GM21447 (cell line): ENCODE data around the gene SPCS3.
"Not testable (repeated sequence)": the region's sequence is repeated elsewhere in the genome, so short reads cannot be mapped to it uniquely, and the experiment has no call there.

ENCODE experiments used
- ATAC-seq: cut with Tn5 transposase; IDR thresholded peaks from one replicate; pipeline ENCODE4 v1.9.1; 2021; ENCODE audit not compliant: unreplicated experiment

Gene SPCS3

DNA sequence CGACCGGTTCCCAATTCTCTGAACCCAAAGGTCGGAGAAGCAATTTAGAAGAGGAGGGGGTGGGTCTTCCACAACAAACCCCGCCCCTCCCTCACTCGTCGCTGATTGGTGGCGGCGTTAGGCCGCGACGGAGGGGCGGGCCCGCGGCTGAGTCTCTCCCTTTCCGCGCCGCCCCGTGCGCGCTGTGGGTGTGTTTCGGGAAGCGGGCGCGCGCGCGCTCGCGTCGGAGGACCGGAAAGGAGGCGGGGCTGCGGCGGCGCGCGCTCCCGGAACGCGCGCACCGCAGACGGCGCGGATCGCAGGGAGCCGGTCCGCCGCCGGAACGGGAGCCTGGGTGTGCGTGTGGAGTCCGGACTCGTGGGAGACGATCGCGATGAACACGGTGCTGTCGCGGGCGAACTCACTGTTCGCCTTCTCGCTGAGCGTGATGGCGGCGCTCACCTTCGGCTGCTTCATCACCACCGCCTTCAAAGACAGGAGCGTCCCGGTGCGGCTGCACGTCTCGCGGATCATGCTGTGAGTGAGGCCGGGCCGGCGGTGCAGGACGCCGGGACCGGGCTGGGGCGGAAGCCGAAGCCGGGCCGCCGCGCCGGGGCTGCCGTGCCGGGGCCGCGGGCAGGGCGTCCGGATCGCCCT is at the start of gene SPCS3:
SPCS3 (plus strand) TSS at position 263 of the 636 bp plus-strand sequence; CDS start at position 374, 111 bp downstream.
- peak; percentile 85 for ATAC-seq

DNA sequence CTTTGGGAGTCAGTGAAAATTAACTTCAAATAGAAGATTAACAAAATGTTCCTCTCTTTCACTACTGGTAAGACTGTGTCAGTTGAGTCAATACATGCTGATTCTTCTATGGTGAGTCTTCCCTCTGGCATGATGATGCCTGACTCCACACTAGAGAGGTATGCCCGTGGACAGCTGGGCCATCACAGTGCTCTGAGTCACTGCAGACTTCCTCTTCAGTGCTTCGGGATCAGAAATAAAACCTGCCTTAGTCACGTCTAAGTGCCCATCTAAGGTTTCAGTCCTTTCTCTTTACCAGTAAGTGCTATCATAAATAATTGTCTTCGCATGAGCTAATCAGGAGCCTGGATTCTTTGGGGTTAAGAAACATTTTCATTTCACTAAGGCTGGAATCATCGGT is 49.1 kb upstream of the SPCS3 start:
- peak; percentile 61 for ATAC-seq

DNA sequence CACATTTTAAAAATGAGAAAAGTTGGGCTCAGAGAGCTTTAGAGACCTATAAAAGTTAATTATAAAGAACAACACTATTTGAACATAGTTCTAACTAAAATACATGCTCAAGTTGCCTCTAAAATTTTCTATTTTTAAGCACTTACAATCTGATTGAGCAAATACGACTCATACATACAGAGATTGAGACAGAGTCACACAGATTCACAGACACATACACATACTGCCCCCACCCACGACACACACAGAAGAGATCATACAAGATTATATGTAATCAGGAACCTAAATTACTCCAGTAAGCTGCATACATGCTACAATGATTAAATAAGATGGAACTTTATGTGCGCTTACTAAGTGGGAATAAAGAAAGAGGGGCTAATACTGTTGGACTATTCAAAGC is 48.0 kb upstream of the SPCS3 start:
- no peak for ATAC-seq

DNA sequence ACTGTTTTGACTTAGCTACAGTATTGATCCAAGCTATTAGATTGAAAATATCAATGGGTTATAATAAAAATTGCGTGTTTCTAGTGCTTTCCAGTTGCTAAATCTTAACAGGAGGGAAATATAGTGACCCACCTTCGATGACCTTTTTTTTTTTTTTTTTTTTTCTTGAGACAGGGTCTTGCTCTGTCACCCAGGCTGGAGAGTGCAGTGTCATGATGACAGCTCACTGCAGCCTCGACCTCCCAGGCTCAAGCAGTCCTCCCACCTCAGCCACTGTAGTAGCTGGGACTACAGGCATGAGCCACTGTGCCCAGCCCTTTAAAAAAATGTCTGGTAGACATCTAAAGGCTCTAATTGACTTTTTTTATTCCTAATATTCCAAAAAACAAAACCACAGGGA is 47.0 kb upstream of the SPCS3 start:
- ATAC-seq: no peak

DNA sequence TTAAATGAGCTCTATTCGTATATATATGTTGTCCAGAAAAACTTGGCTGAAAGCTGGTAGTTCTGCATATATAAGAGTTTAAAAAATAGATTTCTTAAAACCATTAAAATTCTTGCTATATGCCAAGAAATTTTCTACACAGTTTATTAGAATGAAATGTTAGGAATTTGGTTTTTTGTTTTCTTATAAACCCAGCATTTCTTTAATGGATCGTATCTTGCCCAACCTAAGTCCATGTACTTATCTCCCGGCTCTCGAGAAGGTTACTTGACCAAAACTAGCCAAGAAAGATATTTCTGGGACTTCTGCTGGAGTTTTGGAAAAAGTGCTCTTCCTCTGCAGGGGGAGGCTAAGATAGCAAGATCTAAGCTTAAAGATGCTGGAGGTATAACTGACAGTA is 46.0 kb upstream of the SPCS3 start:
- ATAC-seq: no peak

DNA sequence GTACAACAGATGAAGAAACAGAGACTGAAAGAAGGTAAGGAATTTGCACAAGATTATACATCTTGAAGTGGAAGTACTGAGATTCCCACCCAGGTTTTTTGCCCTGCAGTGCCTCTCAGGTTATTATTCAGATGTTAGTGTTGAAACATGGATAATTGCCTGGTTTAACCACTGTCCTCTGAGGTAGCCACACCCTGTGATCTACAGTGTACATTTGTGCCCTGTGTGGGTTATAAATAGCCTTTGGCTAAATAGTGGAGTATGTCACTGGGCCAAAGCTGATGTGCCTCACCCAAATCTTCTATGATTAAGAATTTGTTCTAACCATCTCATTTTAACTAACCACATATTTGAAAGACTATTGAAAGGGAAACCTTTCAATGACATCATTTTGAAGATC is 45.3 kb upstream of the SPCS3 start:
- ATAC-seq: no peak

DNA sequence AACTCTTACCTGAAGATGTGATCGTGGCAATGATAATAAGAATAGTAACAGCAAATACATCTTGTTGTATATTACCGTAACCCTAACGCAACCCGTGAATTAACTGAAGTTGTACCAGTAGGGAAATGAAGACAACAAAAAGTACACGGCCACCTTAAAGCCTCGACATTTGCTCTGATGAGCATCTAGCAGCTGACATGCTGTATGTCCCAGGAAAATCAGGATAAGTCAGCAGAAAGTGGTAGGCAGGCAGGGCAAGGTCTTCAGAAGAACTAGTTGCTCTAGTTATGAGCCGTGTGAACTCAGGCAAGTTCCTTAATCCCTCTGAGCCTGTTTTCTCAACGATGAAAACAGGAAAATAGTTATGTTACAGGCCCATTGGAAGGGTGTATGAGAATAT is 43.1 kb upstream of the SPCS3 start:
- ATAC-seq: no peak

DNA sequence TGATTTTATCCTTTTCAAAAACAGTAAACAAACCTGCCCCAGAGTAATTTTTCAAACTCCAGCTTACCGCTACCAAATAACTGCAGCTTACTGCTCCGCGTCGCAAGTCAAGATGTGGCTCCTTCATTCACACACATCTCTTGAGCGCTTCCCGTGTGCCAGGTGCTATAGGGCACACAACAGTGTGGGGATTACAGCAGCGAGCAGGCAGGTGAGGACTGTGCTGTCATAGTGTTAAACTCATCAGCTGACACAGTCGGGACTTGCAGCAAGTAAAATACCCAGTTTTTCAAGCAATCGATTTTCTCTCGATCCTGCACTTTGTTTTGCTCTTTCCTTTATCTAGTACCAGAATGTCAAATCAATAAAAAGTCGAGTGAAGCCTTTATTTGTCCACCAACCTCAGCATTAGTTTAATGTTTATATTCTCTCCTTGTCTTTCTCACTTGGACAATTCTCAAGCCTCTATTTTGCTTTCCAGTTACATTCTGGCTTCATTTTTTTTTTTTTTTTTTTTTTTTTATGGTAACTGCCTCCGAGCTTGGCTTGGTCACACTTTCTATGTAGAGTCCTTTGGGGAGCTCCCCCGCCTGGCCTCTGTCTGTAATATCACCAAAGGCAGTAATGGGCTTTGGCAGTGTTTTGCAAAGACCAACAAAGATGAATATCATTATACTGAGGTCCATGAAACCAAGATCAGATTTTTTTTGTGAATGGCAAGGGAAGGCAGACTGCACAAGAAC is 42.4 kb upstream of the SPCS3 start:
- ATAC-seq: peak; percentile 94

DNA sequence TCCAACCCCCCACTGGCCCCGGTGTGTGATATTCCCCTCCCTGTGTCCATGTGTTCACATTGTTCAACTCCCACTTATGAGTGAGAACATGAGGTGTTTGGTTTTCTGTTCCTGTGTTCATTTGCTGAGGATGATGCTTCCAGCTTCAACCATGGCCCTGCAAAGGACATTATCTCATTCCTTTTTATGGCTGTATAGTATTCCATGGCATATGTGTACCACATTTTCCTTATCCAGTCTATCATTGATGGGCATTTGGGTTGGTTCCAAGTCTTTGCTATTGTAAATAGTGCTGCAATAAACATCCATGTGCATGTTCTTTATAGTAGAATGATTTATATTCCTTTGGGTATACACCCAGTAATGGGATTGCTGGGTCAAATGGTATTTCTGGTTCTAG is 40.2 kb upstream of the SPCS3 start:
- ATAC-seq: not testable (repeated sequence)

DNA sequence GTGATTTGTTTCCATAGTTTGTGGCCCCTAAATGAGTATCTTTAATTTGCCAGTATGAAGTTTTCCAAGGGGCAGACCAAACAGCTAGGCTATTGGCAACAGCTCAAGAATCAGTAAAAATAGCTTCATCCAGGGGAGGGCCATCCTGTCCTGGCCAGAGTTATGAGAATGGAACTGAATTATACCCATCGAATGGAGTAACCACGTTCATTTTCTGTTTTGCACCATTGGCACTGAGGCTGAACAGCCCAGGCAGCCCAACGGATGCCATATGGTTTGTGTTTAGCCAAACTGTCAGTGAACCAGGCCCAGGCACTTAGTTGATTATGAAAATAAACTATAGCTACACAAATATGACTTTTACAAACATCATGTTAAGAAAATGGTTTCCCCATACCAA is 33.0 kb upstream of the SPCS3 start:
- no peak for ATAC-seq

DNA sequence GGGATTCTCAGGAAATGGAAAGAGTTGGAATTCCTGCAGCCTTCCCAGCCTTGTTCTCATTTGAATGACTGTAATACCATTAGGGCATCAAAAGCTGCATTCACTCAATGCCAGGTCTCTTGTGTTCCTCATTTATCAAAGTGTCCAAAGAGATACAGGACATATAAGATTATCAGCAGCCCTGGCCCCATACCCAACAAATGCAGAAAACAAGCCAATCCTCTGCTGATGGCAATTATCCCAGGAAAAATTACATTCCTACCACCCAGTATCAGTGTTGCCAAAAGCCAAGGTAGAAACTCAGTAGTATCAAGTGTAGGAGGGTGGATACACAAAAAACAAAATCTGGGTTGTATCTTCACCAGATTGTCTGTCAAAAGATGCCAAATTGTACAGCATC is 32.2 kb upstream of the SPCS3 start:
- ATAC-seq: no peak

DNA sequence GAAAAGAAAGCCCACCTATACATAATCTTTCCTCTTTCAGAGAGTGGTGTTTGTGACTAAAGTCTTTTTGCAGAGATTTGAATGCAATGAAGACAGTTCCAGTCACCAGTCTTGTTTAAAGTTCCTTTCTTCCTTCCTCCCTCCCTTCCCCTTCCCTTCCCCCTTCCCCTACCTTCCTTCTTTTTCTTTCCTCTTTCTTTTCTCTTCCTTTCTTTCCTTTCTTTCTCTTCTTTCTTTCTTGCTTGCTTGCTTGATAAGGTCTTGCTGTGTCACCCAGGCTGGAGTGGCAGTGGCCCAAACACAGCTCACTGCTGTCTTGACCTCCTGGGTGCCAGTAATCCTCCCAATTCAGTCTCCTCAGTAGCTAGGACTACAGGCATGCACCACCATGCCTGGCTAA is 31.7 kb upstream of the SPCS3 start:
- no peak for ATAC-seq

DNA sequence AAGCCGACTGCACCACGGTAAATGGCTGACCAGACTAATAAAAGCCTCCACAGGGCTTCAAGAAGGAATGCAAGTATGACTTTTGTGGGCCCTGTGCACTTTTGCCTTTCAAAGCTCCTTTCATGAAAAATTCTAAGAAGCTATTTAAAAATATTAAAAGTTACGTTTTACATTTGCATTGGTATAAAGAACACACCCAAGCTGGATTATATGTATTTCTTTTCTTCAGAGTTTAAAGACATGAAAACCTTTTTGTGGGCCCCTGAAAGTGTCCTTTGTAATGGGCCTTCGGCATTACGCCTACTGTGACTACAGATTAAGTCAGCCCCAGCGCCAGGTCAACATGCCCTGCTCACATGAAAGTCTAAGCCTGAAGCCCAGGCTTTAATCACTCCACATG is 30.2 kb upstream of the SPCS3 start:
- ATAC-seq: no peak

DNA sequence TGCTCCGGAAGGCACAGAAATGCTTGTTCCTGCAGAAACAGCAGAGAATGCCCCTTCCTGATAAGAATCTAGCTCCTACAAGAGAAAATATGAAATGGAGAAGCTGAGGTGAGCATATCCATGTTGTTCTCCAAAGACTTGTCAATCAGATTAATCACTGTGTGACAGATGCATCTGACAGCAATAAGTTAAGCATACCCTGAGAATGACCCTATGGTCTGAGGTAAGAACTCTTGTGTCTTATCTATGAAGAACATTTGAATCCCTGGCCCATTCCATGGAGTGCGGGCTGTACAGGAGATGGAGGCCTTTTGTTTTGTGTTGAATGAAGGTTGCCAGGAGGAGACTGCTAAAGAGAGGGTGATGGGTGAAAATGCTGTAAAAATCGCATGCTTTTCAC is 29.2 kb upstream of the SPCS3 start:
- no peak for ATAC-seq

DNA sequence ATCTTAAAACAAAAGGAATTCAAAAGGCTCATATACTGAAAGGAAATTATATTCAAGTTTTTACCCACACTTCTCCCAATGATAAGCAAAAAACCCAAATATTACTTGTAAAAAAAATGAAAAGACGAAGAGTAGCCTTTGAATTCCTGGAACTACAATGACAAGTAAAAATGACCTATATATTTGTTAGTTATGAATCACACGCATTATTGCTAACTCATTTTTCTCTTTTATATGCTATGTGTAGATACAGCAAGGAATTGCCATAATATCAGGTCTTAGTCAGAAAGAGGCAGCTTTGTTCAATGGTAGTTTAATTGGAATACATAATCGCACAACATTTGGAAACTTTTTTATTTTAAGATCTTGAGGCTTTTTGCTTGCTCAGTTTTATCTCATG is 28.0 kb upstream of the SPCS3 start:
- ATAC-seq: no peak

DNA sequence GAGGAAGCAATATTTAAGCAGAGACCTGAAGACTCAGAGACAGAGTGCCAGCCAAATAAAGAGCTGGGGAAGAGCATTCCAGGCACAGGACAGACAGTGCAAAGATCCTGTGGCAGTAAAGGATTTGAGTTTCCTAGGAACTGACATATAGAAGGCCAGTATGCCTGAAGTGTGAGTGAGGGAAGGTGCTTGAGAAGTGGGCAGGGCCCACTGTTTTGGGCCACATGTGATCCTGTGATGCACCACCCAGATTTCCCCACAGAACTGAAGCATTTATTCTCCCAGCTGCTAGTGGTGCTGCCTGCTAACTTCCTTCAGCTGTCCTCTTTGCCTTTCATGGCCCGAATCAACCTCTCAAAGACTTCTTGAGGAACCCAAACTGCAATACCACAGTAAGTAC is 26.8 kb upstream of the SPCS3 start:
- ATAC-seq: no peak

DNA sequence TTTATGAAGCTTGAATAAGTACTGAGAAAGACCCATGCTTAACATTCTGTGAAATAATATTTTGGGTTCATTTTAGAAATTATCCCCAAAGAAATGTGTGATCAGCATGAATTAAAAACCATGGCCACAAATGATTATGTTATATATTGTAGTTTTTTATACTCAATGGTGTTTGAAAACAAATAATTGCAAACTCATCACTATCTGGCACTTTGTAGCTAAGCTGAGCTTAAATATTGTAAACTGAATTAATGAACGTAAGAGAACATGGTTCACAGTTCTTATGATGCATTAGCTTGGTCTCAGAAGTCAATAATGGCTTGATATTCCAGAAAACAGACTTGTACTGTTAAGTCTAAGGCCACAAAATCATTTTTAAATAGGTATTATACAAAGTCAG is 26.1 kb upstream of the SPCS3 start:
- ATAC-seq: no peak

DNA sequence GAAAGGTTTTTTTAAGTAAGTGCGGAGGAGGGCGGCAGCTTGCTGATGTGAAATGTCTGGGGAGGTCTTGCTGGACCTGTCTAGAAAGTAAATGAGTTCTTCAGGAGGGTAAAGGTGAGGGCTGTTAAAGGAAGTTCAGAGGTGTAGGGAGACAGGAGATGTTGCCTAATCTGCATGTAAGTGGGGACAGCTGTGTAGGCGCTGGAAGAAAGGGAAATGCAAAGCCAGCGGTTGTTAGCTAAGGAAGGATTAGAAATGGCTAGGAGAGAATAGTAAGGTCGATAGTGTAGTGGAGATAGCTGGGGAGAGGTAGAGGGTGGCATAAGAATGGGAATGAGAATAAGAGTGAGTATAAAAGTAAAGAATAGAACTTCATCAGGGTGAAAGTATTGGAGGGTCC is 23.9 kb upstream of the SPCS3 start:
- not testable (repeated sequence) for ATAC-seq

DNA sequence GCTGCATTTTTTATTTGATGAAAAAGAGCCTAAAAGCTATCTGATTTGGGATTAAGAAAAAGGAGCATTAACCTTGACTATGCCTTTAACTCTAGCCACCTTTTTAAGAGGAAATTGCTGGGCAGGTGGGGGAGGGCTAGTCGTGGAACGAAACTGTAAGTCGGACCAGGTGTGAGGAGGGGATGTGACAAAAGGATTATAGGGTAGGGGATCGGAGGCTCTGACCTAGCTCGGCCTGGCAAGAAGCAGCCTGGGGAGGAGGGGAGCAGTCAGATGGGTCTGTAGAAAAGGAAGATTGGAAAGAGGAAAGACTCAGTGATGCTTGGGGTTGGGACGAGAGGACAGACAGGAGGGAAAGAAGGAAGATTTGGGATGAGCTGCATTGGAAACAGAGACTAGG is 21.1 kb upstream of the SPCS3 start:
- no peak for ATAC-seq

DNA sequence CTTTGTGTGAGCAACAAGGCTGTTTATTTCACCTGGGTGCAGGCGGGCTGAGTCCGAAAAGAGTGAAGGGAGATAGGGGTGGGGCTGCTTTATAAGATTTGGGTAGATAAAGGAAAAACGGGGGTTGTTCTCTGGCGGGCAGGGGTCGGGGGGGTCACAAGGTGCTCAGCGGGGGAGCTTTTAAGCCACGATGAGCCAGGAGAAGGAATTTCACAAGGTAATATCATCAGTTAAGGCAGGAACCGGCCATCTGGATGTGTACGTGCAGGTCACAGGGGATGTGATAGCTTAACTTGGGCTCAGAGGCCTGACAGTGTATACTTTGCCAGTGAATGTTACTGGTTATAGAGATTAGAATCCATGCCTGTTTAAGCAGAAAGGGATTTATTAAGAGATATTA is 19.7 kb upstream of the SPCS3 start:
- ATAC-seq: no peak

DNA sequence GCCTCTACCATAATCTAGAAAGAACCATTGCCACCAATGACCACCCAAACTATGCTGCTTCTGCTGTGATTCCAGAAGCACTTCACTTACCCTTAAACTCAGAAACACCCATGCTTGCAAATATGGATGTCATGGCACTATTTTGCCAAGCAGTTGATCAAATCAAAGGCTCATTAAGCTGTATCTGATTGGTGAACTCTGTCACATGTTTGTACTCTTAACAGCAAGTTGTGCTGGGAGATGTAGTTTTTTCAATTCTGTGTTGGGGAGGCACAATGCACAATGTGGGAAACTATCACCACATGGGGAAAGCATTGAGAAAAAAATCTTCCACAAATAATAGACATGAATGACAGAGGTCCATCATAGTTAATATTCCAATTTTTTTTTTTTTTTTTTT is 19.2 kb upstream of the SPCS3 start:
- no peak for ATAC-seq

DNA sequence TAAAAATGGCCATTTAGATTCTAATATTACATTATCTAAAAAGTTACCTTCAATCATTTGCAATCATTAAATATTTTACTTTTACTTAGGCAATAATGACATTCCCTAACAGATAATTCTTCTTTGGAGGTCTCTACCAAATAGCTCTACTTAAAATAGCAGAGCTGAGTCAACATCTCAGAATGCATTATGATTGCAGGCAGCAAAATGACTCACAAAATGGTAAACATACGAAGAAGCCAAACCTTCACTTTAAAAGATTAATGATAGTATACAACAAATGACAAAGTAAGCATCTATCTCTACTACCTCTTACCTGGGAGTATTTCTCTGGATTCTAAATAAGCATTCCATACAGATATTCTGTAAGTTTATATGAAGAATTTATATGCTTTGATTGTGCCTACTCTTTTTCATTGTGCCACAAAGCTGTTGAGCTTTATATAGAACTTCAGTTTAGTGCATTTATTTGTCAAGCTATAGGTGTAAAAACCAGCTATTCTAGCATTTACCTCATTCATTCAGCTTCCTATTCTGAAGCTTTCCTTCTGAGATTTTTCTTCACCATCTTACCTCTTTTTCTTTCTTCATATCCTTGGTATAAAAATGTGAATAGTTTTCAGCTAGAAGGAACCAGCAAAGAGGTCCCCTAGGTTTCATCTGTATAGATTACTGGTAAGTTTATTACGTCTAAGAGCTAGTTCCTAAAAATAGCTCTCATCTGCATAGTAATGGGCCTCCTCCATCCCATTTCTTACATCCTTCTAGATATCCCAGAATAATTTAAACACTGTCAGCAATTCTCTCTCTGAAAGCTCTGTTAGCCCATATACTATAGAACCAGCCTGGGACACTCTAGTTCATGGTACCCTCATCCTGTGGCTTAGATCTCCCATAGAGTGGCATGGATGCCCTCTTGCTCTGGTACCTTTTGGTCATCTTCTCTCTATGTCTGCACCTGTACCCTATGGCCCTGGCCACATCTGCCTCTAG is 17.2 kb upstream of the SPCS3 start:
- no peak for ATAC-seq
